CD4-positive, alpha-beta T cell treated with Interleukin-1 beta for 1 hour (primary cell): ENCODE data around the gene BMAL1.
"Not testable (repeated sequence)": the region's sequence is repeated elsewhere in the genome, so short reads cannot be mapped to it uniquely, and the experiment has no call there.

Experiments
- DNase-seq, 2 donors: peaks; one replicate each; pipeline ENCODE4 v3.0.0-alpha.2; 2020 to 2022

The BMAL1 gene

DNA sequence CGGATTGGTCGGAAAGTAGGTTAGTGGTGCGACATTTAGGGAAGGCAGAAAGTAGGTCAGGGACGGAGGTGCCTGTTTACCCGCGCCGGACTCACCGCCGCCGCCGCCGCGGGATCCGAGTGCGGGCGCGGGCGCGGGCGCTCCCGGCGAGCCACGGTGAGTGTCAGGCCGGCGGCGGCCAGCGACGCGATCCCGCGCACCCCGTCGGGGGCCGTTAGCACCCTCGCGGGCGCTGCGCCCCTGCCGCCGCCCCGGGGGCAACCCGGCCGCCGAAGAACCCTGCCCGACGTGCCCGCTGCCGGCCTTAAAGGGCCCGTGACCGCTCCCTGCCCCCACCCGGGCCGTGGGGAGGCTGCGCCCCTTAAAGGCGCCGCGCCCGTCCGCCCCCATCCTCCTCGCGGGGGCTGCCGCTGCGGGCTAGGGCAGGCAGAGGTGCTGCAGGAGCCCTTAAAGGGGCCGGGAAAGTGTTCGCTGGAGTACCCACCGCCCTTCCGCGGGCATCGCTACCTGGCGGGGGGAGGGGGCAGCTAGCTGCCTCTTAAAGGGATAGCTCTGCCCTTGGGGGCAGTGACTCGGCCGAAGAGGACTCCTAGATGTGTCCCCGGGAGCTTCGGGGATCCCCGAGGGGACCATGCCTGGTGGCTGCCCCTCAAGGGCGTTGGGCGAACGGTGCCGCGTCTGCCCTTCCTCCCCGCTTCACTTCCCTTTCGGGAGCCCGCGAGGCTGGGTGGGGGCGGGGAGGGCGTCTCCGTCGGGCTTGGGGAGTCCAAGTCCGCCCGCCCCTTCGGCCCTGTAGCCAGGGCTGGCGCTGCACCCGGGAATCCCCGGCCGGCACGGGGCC, at the start of gene BMAL1:
BMAL1 (plus strand) TSS at position 23 of the 841 bp plus-strand sequence. CDS start 76,519 bp downstream, outside the sequence.
- DNase-seq, result peak; percentile 55 to 62

DNA sequence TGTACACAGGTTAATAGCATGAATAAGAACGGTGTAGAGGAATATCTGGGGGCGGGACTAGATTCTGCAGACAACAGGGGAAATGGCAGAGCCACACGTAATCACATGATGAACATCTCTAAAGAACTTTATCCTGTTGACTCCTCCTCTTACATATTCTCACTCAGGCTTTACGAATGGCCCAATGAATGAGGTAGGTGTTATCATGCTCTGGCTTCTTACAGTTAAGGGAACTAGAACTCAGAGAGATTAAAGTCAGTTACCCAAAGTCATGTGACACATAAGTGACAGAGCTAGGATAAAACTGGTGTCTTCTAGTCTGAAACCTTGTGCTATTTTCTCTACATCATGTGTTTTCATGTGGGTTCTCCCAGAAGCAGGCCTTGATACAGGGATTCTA, 49.0 kb upstream of the BMAL1 start:
- no peak for DNase-seq

DNA sequence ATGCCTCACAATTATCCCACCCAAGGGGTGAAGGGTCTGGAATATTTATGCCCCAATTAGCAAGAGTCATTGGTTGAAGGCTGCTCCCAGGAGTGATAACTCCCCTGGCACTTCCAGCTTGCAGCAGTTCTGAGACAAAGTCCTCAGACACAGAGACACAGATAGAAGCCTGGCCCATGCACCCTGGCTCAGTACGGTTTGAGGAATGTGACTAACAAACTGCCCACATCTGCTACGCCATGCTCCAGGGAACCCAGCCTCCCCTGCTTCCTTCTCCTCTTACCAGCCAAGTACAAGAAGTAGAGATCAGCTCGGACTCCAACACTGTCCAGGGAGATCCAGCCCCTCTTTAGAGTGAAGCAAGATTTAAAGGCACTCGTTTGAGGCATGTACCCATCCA, 48.5 kb upstream of the BMAL1 start:
- DNase-seq, result no peak

DNA sequence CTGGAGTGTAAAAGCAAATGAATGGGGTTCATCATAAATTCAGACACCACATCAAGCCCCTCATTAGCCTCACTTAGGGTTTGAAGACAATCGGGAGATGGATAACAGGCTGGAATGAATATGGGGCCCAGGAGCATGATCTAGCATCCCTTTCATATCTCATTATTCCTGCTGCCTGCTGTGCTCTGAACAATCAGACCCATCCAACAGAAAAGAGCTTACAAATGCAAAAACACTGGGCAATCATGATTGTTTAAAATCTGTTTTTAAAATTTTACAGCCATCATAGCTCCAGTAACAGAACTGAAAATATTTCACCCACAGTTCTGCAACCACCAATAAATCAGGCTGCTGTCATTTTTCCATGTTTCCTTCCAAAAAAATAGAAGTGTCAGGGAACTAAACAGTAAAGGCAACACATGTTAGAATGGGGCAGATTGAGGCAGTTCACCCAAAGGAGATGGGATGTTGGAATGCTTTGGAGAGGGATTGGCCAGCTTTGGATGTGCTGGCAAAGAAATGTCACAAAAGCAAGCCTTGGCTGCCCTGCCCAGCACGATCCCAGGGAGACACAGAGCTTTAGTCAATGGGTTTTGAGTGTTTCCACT, 47.8 kb upstream of the BMAL1 start:
- DNase-seq, result no peak

DNA sequence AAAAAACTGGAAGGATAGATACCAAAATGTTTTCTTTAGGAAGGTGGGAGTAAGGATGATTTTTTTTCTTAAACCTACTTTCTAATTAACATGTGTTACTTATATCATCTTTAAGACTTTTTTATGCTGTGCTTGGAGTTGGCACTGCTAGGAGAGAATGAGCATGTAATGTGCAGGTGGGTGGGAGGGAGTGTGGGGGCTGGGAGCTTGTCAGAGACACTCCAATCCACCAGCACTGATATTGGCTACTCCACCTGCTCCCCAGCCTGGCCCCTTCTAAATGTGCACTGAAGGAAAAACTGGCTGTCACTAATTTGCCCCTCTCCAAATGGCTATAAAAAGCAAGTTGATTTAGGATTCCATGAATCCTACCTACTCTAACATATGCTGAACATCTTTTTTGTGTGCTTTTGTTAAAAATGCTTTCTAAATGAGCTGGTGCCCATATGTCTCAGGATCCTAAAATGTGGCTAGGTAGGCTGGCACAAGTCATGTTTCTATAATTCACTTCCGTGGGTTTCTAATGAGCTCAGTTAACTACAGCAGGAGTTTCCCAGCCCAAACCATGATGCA, 44.3 kb upstream of the BMAL1 start:
- no peak for DNase-seq

DNA sequence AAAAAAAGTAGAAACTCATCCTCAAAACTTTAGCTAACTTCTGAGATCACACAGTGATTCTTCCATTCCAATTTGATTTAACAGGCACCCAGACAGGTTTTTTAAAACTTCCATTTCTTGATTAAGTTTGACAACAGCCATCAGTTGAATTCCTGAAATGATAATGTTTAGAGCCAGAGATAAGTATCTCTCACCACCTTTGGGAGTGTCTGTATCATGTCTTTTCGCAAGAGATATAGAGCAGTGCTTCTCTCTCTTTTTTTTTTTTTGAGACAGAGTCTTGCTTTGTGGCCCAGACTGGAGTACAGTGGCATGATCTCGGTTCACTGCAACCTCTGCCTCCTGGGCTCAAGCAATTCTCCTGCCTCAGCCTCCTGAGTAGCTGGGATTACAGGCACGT, 41.7 kb upstream of the BMAL1 start:
- DNase-seq, result no peak

DNA sequence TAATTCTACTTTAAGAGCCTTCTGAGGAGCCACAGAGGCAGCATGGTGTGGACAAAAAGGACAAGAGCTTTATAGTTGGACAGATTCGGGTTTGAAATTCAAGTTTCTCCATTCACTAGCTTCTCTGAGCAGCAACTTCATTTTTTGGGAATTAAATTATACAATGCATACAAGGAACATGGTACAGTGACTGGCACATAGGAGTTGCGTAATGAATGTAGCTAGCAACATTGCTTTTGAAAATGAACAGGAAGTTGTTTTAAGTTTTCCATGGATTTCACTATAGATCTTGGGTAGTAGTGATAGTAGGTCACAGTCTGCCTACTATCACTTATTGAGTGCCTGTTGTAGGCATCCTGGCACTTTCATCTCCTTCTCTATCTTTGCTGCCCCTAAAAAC, 41.0 kb upstream of the BMAL1 start:
- no peak for DNase-seq

DNA sequence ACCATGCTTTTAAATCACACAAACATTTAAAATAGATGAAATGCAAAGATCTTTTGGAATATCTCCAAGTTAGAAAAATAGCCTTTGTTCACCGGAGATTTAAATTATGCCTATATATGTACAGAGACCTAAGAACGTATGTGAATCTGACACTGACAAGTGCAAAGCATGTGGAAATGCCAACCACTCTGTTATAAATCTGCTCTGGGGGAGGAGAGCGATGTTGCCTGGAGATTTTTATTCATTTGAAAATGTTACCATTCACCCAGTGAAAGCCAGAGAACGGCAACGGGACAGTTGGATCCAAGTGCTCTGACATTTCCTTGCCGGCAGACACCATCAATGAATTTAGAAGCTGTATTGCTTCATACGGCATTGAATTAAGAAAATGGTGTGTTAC, 39.8 kb upstream of the BMAL1 start:
- DNase-seq, result no peak

DNA sequence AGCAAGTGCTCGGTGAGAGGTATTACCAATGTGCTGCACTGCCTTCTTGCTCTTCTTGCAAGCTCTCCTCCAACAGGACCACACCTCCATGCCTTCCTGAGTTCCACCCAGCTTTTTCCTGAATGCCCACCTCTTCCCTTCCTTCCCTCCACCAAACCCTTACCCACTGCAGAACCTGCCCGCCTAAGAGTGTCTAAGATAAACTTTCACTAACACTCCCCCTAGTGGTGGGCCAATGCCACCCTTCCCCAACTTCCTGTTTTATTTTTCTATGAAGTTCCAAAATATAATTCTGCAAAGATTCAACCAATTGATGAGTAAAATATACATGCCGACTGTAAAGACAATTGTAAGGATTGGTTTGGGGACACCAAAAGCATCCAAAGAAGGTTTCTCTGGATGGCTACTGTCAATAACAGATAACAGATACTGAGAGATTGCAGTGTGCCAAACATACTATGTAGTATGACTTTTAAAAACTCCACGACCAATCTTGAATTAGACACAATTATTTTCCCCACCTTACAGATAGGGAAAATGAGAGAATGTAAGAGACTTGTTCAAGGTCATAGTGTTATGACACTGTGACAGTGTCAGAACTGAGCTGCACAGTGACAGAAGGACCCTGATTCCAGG, 38.6 kb upstream of the BMAL1 start:
- peak; percentile 37 to 56 for DNase-seq

DNA sequence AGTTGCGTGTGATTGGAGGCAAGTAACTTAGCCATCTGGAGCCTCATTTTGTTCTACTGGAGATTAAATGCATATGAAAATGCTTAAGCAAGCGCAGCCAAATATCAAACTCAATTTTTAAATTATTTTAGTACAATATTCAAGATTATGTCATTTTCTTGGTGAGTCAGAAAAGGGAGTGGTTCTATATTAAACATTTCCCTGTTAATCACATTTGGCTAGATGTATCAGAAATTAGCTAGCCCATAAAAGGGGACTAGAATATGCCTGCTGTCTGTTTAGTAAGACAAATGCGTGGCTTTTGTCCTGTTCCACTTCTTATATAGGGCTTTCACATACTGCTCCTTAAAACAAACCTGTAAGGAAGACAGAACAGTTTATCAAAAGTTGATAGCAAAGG, 35.0 kb upstream of the BMAL1 start:
- DNase-seq, result no peak

DNA sequence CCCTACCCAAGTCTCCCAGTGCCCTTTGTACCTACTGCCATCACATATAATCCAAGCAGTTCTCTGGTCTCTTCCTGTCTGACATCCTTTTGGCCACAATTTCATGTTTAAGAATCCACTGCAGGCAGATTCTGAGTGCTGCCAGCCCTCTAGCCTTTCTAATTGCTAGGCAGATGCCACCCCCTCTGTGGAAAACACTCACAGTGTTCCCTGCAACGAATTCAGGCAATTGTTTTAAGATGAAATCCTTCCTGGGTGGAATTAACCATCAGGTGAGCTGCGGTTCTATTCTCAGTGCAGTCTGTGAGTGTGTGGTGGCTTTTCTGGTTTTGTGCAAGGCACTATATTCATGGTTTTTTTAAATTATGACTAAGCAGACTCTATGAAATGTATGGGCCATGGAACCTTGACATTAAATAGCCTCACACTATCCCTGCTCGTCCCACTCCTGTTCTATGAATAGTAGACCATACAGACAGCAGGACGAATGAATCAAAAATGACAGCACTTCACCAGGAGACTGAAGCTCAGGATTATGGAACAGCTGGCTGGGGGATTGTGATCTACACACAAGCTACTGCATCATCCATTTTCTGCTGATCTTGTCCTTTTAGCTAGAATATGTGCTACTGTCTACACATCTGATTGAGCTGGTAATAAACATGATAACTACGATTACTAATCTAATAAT, 29.8 kb upstream of the BMAL1 start:
- no peak for DNase-seq

DNA sequence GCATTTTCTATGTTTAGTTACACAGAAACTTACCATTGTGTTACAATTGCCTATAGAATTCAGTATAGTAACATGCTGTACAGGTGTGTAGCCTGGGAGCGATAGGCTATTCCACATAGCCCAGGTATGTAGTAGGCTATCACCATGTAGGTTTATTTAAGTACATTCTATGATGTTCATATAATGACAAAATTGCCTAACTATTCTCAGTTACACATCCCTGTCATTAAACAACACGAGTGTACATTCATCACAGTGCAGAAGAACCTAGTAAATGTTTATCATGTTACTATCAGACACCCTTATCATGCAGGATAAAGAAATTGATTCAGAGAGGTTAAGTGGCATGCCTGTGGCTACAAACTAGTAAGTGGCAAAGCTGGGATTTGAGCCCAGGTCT, 28.4 kb upstream of the BMAL1 start:
- no peak for DNase-seq

DNA sequence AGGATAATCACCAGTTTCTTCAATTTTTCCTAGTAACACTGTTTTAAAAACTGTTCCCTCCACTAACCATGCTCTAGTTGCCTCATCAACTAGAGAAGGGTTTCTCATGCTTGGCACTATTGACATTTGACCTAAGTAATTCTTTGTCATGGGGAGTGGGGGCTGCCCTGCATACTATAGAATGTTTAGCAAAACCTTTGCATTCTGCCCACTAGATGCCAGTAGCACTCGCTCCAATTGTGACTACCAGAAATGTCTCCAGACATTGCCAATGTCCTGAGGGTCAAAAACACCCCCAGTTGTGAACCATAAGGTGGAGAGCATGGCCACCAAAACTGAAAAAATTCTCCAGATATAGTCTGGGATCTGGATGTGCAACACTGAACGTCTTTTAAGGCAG, 27.6 kb upstream of the BMAL1 start:
- peak in 1 of 2 donors; percentile 17 for DNase-seq

DNA sequence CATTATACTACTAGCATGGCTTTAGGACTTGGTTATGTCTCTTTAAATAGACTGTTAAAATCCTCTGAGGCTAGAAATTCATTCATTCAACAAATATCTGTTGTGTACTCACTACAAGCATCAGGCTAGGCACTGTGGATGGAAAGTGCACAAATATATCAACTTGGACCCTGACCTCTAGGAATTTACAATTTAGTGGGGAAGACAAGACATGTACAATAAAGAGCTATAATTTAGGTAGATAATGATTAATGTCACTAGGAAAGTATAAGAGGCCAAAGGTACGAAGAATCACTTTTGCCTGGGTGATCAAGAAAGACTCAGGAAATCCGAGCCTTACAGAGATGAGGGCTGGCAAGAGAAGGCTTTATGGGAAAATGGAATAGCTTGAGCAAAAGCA, 25.6 kb upstream of the BMAL1 start:
- no peak for DNase-seq

DNA sequence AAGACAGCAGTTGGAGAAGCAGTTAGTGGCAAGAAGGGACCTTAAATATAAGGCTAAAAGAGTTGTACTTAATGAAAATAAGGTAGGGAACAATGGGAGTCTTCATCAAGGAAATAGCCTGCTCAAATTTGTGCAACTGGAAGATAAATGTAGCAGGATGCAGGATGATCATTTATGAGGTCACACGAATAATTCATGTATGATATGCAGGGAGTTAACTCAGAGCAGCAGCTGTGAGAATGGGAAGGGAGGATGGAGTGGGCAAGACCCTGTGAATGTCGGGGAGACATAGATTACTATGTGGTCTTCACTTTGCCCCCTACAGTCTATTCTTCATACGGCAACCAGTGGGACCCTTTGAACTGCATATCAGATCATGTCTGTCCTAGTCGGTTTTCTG, 25.2 kb upstream of the BMAL1 start:
- DNase-seq, result no peak

DNA sequence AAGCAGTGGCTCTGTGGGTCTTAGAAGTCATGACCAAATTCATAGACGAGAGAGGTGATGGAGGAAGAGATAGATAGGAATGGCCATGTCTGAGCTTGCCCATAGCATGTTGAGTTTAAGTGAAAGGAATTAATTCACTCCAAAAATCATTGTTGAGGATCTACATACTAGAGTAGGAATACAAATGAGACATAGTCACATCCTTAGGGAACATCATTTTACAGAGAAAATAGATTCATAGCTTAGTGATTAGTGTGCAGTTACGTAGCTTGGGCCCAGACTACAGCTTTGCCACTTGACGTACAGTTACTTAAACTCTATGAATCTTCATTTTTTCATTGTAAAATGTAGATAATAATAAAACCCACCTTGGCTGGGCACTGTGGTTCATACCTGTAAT, 21.4 kb upstream of the BMAL1 start:
- no peak for DNase-seq

DNA sequence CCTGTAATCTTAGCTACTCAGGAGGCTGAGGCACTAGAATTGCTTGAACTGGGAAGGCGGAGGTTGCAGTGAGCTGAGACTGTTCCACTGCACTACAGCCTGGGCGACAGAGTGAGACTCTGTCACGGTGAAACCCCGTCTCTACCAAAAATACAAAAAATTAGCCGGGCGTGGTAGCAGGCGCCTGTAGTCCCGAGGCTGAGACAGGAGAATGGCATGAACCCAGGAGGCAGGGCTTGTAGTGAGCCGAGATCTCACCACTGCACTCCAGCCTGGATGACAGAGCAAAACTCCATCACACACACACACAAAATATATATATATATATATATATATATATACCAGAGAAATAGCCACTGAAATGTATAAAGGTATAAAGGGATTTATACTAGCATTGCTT, 19.5 kb upstream of the BMAL1 start:
- not testable (repeated sequence) for DNase-seq

DNA sequence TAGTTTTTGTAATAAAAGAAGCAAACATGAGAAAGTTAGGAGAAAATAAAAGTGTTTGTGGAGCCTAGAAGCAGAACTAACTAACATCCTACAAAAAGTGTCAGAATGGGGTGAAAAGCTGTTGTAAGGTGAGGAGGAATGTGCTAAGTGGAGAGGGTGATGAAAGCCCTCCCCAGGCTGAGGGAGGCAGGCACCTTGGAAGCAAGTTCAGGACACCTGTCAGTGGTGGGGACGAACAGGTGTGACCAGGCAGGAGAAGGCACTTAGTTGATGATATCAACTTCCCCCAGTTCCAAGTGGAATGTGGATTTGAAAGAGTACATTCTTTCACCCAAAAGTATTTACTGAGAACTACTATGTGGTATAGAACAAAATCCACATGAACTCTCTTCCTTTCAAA, 18.7 kb upstream of the BMAL1 start:
- no peak for DNase-seq

DNA sequence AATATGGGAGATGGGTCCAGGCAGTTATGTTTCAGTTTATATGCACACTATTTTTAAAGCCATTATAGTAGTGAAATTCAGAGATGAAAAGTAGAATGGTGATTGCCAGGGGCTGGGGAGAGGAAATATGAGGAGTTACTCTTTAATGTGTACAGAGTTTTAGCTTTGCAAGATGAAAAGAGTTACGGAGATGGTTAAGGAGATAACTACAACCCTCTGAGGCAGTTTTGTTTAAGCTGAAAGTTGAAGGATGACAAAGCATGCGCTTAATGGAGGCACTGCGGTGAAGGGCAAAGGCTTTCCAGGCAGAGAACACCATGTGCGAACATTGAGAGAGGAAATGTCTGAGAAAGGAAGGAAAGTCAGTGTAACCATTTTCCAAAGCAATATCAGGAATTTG, 18.2 kb upstream of the BMAL1 start:
- no peak for DNase-seq

DNA sequence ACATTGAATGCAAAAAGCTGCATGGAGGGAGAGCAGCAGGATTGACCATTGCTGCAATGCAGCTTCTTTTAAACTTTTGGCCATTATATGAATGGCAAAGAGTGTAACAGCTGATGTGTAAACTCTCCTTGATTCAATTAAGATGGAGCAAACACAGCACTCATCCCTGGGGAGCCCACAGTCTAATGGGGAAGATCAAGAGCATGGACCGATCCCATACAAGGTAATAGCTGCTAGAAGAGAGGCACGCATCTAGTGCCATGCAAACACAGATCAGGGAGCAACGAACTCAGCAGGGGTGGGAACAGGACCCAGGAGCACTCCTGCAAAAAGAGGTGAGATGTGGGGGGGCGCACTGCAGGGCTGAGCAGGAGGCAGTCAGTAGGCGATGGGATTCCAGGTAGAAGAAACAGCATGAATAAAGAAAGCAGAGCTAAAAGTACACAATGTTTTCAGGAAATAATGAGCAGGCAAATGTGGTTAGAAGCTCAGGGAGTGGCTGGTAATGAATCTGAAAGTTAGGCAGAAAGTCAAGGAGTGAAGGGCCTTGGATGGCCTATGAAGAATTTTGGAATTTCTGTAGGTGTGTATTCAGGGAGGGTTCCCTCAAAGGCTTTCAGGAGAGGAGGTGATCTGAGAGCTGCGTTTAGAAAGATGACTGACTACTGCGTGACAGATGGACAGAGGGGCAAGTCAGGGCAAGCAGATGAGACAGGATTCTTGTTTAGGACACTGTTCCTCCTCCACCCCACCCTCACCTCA, 17.2 kb upstream of the BMAL1 start:
- no peak for DNase-seq

DNA sequence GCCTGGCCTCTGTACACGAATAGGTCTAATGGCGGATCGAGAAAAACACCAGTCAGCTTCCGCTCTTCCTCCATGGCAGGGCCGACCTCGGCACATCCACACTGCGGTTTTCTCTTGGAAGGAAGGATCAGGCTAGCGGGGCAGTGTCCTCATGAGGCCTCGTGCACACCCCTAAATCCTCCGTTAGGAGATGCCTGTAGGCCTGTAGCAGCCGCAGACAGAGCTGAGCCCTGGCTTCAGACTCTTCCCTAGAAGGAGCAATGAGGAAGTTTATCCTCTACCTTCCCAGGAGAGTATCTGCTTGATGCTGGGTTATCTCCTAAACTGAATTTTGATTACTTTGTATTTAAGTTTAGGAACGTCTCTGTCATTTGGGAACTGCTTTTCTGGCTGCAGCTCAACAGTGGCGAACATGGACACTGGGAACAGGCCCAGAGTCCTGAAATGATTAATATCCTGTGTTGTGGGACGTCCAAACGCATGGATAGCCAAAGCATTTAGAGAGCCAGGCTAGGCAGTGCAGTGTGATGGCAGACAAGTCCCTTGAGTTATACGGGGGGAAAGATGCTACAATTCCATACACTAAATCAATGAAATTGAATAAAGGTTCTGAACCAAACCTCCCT, 16.5 kb upstream of the BMAL1 start:
- DNase-seq, result no peak

DNA sequence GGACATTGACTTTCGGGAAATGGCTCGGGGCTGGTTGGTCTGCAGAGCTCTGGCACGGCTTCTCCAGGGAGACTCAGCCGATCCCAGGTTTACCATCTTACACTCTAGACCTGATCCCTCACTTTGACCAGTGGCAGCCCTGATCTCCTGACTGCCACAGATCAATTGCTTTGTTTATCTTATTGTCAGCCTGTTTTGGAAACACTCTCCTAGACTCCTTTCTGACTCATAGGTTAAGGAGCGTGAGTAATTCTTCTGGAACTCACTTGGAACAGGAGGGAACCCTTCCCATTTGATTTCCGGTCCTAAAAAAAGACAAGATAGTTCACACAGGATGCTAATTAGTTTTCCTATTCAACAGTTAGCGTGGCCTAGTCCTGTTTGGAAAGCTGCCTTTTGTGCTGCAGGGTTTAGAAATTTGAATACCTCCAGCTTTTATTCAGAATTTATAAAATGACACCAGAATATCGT, 16.0 kb upstream of the BMAL1 start:
- no peak for DNase-seq
